ENCODE results near the gene DHX36. TPM values are rescaled to one million over a fixed set of nuclear protein-coding genes. Genes with fewer than 3 reads are reported as not detected.

Gene DHX36
- total and polyA plus RNA-seq, 4 donors, result 10.6 to 33.6 (median 23.1) TPM

DNA sequence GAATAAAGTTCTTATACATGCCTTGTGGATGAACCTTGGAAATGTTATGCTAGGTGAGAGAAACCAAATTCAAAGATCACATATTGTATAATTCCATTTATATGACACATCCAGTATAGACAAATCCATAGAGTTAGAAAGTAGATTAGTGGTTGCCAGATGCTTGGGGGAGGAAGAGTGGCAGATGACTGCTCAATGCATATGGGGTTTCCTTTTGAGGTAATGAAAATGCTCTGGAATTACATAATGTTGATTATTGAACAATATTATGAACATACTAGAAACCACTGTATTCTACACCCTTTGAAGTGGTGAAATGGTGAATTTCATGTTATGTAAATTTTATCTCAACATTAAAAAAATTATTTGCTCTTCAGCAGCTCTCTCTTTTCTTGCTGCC, 100.8 kb downstream of the DHX36 start:
- peaks cover under 1 to 26% (median 8%) of the 10 kb centered on the region in 4 donors for H3K36me3 ChIP-seq (ENCODE audit: control insufficient read depth in 4 of 4, insufficient read depth in 3 of 4, low read depth in 1 of 4, low read length in 3 of 4)
- no peak for DNase-seq (ENCODE audit: low spot score)

More for the DNA sequence above, 100.8 kb downstream of the DHX36 start:
- H3K27me3 ChIP-seq (ENCODE audit: control insufficient read depth in 4 of 4, insufficient read depth in 4 of 4, low read length in 3 of 4), result no peaks in the 10 kb centered on the region
- no peak overlapping the region for H3K27ac ChIP-seq (ENCODE audit: low read depth in 1 of 2, low read length in 2 of 2)
- TF ChIP-seq EGR1 (IDR thresholded peaks at IDR 0.05; ENCODE audit: low read depth in 2 of 2) (no peak), RXRA (IDR thresholded peaks at IDR 0.05) (no peak), FOXA1 (IDR thresholded peaks at IDR 0.05) (no peak), RAD21 (IDR thresholded peaks at IDR 0.05) (no peak), YY1 (IDR thresholded peaks at IDR 0.05) (no peak)
- H3K9me3 ChIP-seq (ENCODE audit: control insufficient read depth in 4 of 4, low read length in 3 of 4), result no peaks in the 10 kb centered on the region
- peaks cover 0 to 4% (median under 1%) of the 10 kb centered on the region in 4 donors for H3K4me1 ChIP-seq (ENCODE audit: control insufficient read depth in 4 of 4, insufficient read depth in 4 of 4, low read length in 3 of 4)
- no peak overlapping the region for H3K4me3 ChIP-seq (ENCODE audit: low read depth in 1 of 3, low read length in 3 of 3)
- no peak overlapping the region for H3K9ac ChIP-seq (ENCODE audit: low read depth in 1 of 2, low read length in 2 of 2)

Small RNA genes lying within 50 kb of the gene (small RNA-seq; reads per million reads assigned to genes)
- gene RF01210, result not detected

Other genes with a start within 250 kb of the DHX36 start
- gene ARHGEF26, start 203.1 kb downstream of the DHX36 start, total RNA-seq, result 10 to 100 TPM in 1 of 2 donors, 1 to 10 TPM in 1; 1.4 to 27.9 TPM
- gene ARHGEF26, start 203.1 kb downstream of the DHX36 start, polyA plus RNA-seq, result 10 to 100 TPM; 11.6 to 25.8 TPM
- not detected for gene GPR149, start 105.7 kb upstream of the DHX36 start, total RNA-seq
- gene GPR149, start 105.7 kb upstream of the DHX36 start, polyA plus RNA-seq, result not detected

Measured in liver (tissue), 10 donors.